ENCODE data around the gene SEMA5A.

DNA sequence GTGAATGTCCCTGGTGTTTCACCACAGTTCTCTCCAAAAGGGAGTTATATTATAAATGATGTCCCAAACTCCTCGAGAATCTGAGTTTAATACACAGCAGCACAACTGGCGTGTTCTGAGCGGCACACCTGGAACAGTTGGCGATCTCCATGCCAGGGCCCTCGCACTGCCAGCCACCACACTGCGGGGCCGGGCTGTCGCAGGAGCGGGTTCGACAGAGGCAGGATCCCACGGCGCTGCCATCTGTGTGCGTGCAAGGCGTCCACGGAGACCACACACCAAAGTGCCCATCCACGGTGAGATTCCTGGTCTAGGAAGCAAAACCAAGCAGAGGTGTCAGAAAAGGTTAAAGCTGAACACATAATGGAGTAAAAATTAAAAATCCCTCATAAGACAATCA, 423.3 kb downstream of the SEMA5A start:
- TF ChIP-seq, protein P1, sequence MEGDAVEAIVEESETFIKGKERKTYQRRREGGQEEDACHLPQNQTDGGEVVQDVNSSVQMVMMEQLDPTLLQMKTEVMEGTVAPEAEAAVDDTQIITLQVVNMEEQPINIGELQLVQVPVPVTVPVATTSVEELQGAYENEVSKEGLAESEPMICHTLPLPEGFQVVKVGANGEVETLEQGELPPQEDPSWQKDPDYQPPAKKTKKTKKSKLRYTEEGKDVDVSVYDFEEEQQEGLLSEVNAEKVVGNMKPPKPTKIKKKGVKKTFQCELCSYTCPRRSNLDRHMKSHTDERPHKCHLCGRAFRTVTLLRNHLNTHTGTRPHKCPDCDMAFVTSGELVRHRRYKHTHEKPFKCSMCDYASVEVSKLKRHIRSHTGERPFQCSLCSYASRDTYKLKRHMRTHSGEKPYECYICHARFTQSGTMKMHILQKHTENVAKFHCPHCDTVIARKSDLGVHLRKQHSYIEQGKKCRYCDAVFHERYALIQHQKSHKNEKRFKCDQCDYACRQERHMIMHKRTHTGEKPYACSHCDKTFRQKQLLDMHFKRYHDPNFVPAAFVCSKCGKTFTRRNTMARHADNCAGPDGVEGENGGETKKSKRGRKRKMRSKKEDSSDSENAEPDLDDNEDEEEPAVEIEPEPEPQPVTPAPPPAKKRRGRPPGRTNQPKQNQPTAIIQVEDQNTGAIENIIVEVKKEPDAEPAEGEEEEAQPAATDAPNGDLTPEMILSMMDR (IDR thresholded peaks at IDR 0.05; ENCODE audit: insufficient read depth, low read length): no peak
- TF ChIP-seq GABPA (IDR thresholded peaks at IDR 0.05; ENCODE audit: low read depth) (no peak), POLR2AphosphoS5 (IDR thresholded peaks at IDR 0.05; ENCODE audit: low read depth) (no peak)
